Fibroblast of lung (primary cell): ENCODE measurements around the gene SEC14L1.

Experiments
- CTCF ChIP-seq, 2 donors: IDR thresholded peaks in 1 of 2; conservative IDR thresholded peaks in 1 of 2; 1 replicate in 1 of 2; 2 replicates in 1 of 2; pipeline ENCODE4 v1.5.1; 2011 to 2012; ENCODE audit warnings: low read length in 2 of 2, control low read depth in 1 of 2, inconsistent platforms in 1 of 2, low read depth in 1 of 2, mild to moderate bottlenecking in 1 of 2
- EZH2 ChIP-seq: IDR thresholded peaks from 2 replicates; pipeline ENCODE4 v1.5.1; 2012; ENCODE audit warnings: low read length, control low read depth, mild to moderate bottlenecking; ENCODE audit errors: missing control alignments

GRCh38 chr17:77188084-77189066 lies 47.6 kb downstream of the SEC14L1 start:
- TF ChIP-seq CTCF (conservative IDR thresholded peaks at IDR 0.05 in 1 of 2, IDR thresholded peaks at IDR 0.05 in 1 of 2; ENCODE audit: low read depth in 1 of 2, low read length in 2 of 2) (no peak), EZH2 (no peak)
